H1 (cell line): ENCODE data around the gene GDF3.

Experiments
- CBX5 ChIP-seq: fragments of 300-800, 300-1000 bp; sonication (generic); IDR thresholded peaks from 2 replicates; pipeline ENCODE4 v1.7.1; 2016; ENCODE audit warnings: antibody characterized with exemption, low read length, low read depth
- CEBPB ChIP-seq: IDR thresholded peaks from 2 replicates; pipeline ENCODE4 v1.6.1; 2012; ENCODE audit warnings: low read depth, low read length
- CHD2 ChIP-seq: IDR thresholded peaks from 2 replicates; pipeline ENCODE4 v1.6.1; 2012; ENCODE audit warnings: low read length, improper control_type of control experiment
- CREB1 ChIP-seq: IDR thresholded peaks from 2 replicates; pipeline ENCODE4 v1.6.1; 2012; ENCODE audit warnings: inconsistent platforms
- CTCF ChIP-seq, 3 experiments: IDR thresholded peaks; 1 replicate in 2 of 3; 2 replicates in 1 of 3; pipeline versions ENCODE4 v1.5.1 to v1.6.1; 2011; ENCODE audit warnings: low read length in 3 of 3, mild to moderate bottlenecking in 3 of 3, inconsistent platforms in 2 of 3, low read depth in 1 of 3, moderate library complexity in 1 of 3; ENCODE audit not compliant: insufficient read depth in 1 of 3; ENCODE audit errors: control extremely low read depth in 1 of 3
- EZH2 ChIP-seq: fragments of 200-600 bp; sonication (generic); IDR thresholded peaks from 2 replicates; pipeline ENCODE4 v1.7.1; 2012; ENCODE audit warnings: low read depth, mild to moderate bottlenecking, moderate library complexity, low read length, inconsistent platforms; ENCODE audit not compliant: severe bottlenecking
- FOSL1 ChIP-seq: IDR thresholded peaks from 2 replicates; pipeline ENCODE4 v1.6.1; 2011; ENCODE audit warnings: mild to moderate bottlenecking, low read depth, low read length, moderate library complexity; ENCODE audit not compliant: insufficient read depth
- HDAC2 ChIP-seq, 2 experiments: fragments of 300-600 bp in 1 of 2; sonication (generic) in 1 of 2; IDR thresholded peaks; 2 replicates each; pipeline ENCODE4 v1.6.1; 2011 to 2012; ENCODE audit warnings: low read depth in 2 of 2, low read length in 2 of 2, mild to moderate bottlenecking in 2 of 2, moderate library complexity in 2 of 2, borderline replicate concordance in 1 of 2, inconsistent platforms in 1 of 2
- HDAC6 ChIP-seq: IDR thresholded peaks from one replicate; pipeline ENCODE4 v1.7.1; 2012; ENCODE audit warnings: low read depth, mild to moderate bottlenecking, inconsistent platforms, low read length, moderate library complexity
- POLR2A ChIP-seq, 2 experiments: IDR thresholded peaks; 1 replicate in 1 of 2; 2 replicates in 1 of 2; pipeline ENCODE4 v1.6.1; 2011; ENCODE audit warnings: low read depth in 2 of 2, low read length in 2 of 2, mild to moderate bottlenecking in 2 of 2; ENCODE audit errors: control extremely low read depth in 1 of 2
- RFX5 ChIP-seq: IDR thresholded peaks from 2 replicates; pipeline ENCODE4 v1.6.1; 2011; ENCODE audit warnings: low read depth, low read length, improper control_type of control experiment, borderline replicate concordance
- TCF12 ChIP-seq: IDR thresholded peaks from 2 replicates; pipeline ENCODE4 v1.6.1; 2011; ENCODE audit warnings: low read depth, mild to moderate bottlenecking, low read length
- USF2 ChIP-seq: IDR thresholded peaks from 2 replicates; pipeline ENCODE4 v1.6.1; 2011; ENCODE audit warnings: low read length, improper control_type of control experiment

DNA sequence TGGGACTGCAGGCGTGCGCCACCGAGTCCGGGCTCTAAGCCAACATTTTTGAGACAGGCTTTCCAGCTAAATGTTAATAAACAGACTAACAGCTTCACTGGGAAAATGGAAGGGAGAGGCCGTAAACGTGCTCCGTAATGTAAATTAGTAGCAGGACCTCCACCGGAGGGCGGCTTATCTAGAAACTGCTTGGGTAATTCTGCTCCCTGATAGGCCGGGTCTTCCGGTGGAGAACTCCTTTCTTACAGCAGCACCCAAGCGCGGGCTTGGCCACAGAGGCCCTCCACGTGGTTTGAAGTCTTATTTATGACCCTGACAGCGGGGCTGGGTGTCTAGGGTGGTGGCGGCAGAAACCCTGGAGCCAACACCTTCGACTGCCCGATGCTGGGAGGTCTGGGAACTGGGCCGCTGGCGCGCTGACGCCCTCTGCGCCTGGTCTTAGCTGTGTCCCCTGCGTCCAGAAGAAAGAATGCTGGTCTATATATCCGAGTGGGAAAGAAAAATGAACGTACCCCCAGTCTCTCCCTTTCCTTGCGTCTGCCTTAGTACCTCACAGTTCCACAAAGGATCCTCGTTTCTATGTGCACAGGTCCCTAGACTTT, 17.4 kb upstream of the GDF3 start:
- TF ChIP-seq CTCF (IDR thresholded peaks at IDR 0.05; ENCODE audit: control extremely low read depth in 1 of 3, insufficient read depth in 1 of 3, low read depth in 1 of 3, low read length in 3 of 3) (peak in 1 of 3 experiments; percentile 16; a peak in 1 of 4 replicates), POLR2A (IDR thresholded peaks at IDR 0.05; ENCODE audit: control extremely low read depth in 1 of 2, low read depth in 2 of 2, low read length in 2 of 2) (no peak), FOSL1 (no peak), EZH2 (no peak), CEBPB (no peak), CHD2 (no peak), USF2 (no peak), HDAC6 (no peak), HDAC2 (IDR thresholded peaks at IDR 0.05; ENCODE audit: borderline replicate concordance in 1 of 2, low read depth in 2 of 2, low read length in 2 of 2) (no peak), CREB1 (no peak), RFX5 (no peak), TCF12 (no peak), CBX5 (no peak)
